ENCODE results near the gene EXOSC5. TPM values are rescaled to one million over a fixed set of nuclear protein-coding genes. Genes with fewer than 3 reads are reported as not detected.

EXOSC5 gene
- total and polyA plus RNA-seq, 9 of the 15 experiments (the other 6 are each of a cell fraction or from before 2014, with no cell fraction given): 10.9 to 75.5 (median 37.8) TPM

DNA sequence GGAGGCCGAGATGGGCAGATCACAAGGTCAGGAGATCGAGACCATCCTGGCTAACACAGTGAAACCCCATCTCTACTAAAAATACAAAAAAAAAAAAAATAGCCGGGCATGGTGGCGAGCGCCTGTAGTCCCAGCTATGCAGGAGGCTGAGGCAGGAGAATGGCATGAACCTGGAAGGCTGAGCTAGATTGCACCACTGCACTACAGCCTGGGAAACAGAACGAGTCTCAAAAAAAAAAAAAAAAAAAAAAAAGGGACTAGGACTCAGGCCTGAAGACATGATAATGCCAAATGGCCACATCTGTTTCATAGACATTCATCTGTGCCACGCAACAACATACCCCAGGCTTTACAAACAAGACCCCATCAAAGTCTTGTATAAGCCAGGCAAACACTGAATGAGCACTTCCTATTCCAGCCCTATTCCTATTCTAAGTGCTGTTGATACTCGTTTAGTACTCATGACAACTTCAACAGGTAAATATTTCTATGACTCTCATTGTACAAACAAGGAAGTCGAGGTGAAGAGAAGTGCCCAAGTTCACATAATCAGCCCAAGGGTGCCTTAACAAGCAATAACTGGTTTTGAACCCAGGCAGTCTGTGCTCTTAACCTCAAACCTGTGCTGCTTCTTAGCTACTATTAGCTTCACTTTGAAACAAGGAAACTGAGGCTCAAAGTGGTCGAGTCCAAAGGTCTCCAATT is 34.9 kb downstream of the EXOSC5 start:
- FAIRE-seq (no peak), DNase-seq (ENCODE audit: extremely low read depth in 1 of 4, low spot score in 3 of 4) (no peak), ATAC-seq (no peak)
- H3K9me1 ChIP-seq (ENCODE audit: control insufficient read depth, insufficient read depth, low read length): no peaks in the 10 kb centered on the region
- H2AFZ ChIP-seq (ENCODE audit: low read depth, low read length): no peak overlapping the region
- TF ChIP-seq CHD1 (IDR thresholded peaks at IDR 0.05; ENCODE audit: low read length) (no peak), GABPB1 (CRISPR knock-in tag; IDR thresholded peaks at IDR 0.05) (no peak), ZNF280A (IDR thresholded peaks at IDR 0.05; ENCODE audit: low read depth, partially characterized antibody) (no peak), MTA3 (IDR thresholded peaks at IDR 0.05; ENCODE audit: borderline replicate concordance) (no peak)
- peaks cover 18 to 34% of the 10 kb centered on the region in 2 experiments for H3K4me1 ChIP-seq (replicated peaks in 1 of 2; ENCODE audit: control insufficient read depth in 2 of 2, insufficient read depth in 2 of 2, low read length in 2 of 2)
- in situ Hi-C loops (cut with MboI) (no loop called here), intact Hi-C loops (cut with micrococcal nuclease) (loop anchor here (10.0 kb wide), 1 partner anchor 73 kb away; the partner anchor contains the start of gene DMAC2)
- no TSS peak for BruUV-seq (replicated peaks)
- peak overlapping the region in 1 of 2 experiments; percentile 33; a peak in 1 of 4 replicates for H3K9ac ChIP-seq (ENCODE audit: insufficient read depth in 1 of 2, low read depth in 2 of 2, low read length in 2 of 2)
- H3K9me3 ChIP-seq (replicated peaks; ENCODE audit: control insufficient read depth, insufficient read depth, low read depth, low read length): no peaks in the 10 kb centered on the region
- WGBS (ENCODE audit: insufficient coverage, low coverage, missing lambda C conversion rate): 37% methylated on average over 4 of the region's 10 CpGs
- ChIA-PET POLR2A (interaction anchor here (0.6 to 2.9 kb wide), 2 partner anchors 10 to 705 kb away, joined by 3 to 20 read pairs; partner anchors contain the start of gene TGFB1), CTCF (ENCODE audit: low intra/inter-chr PET ratio) (no interaction called here)
- H3K27me3 ChIP-seq (ENCODE audit: control insufficient read depth in 2 of 2, insufficient read depth in 2 of 2, low read length in 2 of 2): no peaks in the 10 kb centered on the region
- H3K27ac ChIP-seq (ENCODE audit: extremely low read depth, low read depth, low read length): peak overlapping the region; percentile 17; the same call in 1 of the 3 replicates
- H3K4me3 ChIP-seq: no peak overlapping the region
- peaks cover 4% of the 10 kb centered on the region; the same call in 2 of the 3 replicates for H3K36me3 ChIP-seq (ENCODE audit: control insufficient read depth, insufficient read depth, low read length)
- no peaks in the 10 kb centered on the region for H4K20me1 ChIP-seq (replicated peaks; ENCODE audit: control insufficient read depth, insufficient read depth, low read length)
- H3K79me2 ChIP-seq (ENCODE audit: control insufficient read depth, insufficient read depth, low read length): peaks cover 33% of the 10 kb centered on the region
- H3K4me2 ChIP-seq (ENCODE audit: insufficient read depth, low read length): no peak overlapping the region
